Measurements from ENCODE around the gene DNAJC16.
"Not testable (repeated sequence)": the region's sequence is repeated elsewhere in the genome, so short reads cannot be mapped to it uniquely, and the experiment has no call there.

Gene DNAJC16

DNA sequence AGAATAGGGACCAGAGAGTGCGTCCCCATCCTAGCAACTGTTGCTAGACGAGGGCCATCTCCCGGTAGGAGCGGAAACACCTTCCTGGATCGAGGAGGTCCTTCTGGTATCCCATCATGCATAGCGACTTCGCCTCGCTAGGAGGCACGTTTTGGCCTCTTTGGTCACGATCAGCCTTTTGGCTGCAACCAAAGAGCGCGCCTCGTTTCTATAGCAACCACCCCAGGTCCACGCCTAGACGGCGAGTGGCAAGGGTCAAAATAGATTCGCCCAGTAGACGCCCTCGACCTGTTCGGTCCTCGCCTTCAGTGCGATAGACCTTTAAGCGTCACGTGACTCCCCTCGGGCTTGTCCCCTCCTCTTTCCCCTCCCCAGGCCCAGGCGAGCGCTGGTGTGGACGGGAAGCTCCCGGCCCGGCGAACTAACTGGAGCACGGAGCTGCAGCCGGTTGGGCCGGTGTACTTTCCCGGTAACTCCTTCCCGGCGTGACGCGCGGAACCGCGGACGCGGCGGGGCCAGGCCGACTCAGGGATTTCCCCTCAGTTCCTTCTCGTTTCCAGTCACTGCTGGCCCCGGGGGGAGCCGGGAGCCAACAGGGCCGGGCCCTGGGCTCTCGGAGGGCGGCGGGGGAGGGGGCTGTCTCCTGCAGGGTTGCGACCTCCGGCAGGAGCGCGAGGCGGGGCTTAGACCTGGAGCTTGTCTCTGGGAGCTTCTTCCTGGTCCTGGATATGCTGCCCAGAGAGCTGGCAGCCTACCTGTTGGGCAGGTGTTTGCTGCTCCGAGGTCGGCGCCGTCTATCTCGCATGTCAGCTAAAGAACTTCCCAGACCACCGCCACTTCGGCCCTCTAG lies at the start of gene DNAJC16:
Gene DNAJC16 (plus strand): TSS at position 359 of the 850 bp plus-strand sequence. CDS start 2,258 bp downstream, outside the sequence.
- peak; percentile 92 to 95 for DNase-seq

DNA sequence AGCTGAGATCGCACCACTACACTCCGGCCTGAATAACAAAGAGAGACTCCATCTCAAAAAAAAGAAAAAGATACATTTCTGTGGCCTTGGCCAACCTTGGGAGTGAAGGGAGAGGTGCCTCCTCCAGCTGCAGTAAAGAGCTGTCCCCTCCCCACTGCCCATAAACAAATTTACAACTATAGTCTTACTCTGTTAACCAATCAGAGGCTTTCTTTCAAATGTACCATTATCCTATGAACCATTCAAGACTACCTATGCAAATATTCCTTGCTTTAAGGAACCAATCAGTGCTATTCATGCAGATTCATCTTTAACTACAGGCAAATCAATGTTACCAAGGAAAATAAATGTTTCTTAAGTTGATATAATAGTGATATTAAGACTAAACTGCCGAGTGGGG lies 49.7 kb upstream of the DNAJC16 start:
- no peak for DNase-seq

DNA sequence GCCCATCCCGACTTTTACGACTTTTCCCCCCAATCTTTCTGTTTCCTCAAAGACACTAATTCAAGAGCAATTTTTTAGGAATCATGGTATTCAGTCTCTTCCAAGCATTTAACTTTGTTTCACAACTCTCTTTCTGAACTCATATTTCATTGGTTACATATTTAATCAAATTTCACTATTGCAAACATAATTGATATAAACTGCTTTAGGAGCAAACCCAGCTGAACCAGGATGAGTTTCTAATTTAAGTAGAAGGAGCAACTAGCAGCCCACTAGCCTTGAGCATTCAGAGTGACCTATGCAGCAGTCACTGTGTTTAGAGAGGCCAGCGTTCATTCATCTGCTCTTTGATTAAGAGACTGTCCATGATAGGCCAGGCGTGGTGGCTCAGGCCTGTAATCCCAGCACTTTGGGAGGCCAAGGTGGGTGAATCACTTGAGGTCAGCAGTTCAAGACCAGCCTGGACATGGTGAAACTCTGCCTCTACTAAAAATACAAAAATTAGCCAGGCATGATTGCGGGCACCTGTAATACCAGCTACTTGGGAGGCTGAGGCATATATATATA lies 48.9 kb upstream of the DNAJC16 start:
- no peak for DNase-seq

DNA sequence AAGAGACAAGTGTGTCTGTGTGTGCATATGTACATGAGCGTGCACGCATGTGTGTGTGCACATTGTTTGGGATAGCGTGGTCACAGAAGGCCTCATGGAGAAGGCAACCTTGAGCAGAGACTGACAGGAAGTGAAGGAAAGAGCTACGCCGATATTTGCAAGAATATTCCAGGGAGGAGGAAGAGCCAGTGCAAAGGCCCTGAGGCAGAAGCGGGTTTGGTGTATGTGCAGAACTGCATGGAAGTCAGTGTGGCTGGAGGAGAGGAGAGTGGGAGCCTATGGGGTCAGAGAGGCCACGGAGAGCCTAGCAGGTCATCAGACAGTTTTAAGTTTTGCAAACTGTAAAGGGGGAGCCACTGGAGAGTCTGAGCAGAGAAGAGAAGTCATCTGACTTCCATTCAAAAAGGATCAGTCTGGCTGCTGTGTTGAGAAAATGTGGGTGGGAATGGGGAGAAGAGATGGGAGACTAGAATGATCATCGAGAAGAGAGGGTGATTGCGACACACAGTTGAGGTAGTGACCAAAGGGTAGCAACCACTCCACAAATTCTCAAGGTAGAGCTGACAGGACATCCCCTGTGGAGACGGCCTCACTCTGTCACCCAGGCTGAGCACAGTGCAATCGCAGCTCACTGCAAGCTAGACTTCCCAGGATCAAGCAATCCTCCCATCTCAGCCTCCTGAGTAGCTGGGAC lies 46.8 kb upstream of the DNAJC16 start:
- DNase-seq = no peak

DNA sequence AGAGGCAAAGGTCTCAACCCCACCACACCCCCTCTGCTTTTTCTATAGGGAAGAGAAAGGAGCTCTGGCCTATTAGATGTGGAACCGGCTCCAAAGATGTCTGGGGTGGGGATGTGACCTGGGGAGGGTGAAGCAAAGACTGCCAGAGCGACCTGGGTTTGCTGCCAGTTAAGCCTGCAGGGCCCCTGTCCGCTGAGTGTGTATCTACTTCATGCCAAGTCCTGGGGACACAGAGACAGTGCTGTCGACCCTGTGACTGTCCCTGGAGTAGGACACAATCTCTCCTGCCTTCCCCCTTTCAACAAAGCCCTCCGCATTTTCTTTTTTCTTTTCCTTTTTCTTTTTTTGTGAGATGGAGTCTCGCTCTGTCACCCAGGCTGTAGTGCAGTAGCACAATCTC lies 44.2 kb upstream of the DNAJC16 start:
- DNase-seq = not testable (repeated sequence)

DNA sequence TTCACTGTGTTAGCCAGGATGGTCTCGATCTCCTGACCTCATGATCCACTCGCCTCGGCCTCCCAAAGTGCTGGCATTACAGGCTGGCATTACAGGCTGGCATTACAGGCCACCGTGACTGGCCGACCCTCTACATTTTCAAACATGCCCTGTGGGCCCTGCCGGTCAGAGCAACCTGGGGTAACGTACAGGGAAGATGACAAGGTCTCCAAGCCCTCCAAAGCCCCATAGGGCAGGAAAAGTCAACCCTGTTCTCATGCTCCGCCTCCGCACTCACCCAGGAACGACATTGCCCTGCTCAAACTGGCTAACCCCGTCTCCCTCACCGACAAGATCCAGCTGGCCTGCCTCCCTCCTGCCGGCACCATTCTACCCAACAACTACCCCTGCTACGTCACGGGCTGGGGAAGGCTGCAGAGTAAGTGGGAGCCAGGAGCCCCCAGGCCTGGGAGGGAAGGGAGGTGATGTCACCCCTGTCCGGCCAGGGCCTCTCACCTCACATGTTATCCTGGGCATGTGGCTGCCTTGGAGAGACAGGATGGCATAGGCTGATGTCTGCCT lies 43.6 kb upstream of the DNAJC16 start:
- not testable (repeated sequence) for DNase-seq

DNA sequence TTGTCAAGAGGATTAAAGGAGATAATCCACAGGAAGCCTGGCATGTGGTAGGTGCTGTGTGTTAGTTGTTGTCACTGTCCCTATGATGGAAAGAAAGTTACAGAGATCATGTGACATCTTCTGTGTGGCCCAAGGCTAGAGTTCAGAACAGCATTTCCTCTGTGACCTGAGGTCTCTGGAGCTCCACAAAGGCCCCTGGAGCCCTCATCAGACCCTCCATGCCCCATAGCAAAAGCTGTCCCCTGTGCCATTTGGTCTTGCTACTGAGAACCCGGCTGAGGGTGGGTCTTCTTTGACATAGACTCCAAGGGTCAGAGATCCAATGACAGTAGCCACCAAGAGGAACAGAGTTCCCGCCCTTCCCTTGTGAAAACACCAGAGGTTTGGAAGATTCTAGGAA lies 42.7 kb upstream of the DNAJC16 start:
- DNase-seq = no peak

DNA sequence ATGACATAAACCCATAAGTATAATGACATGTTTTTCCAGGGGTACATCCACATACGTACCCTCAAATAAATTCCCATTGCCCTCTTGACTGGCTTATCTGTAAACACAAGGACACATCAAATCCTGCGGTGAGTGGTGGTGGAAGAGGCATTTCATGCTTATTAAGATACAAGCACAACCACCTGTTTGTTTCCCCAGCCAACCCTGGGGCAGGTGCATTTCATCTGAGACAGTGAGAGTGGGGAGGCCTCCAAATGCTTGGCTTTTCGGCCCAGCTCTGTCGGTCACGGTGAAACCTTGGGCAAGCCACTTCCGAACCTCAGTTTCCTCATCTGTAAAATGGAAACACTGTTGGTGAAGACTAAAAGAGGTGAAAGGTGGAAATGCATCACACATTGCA lies 42.2 kb upstream of the DNAJC16 start:
- DNase-seq = not testable (repeated sequence)

DNA sequence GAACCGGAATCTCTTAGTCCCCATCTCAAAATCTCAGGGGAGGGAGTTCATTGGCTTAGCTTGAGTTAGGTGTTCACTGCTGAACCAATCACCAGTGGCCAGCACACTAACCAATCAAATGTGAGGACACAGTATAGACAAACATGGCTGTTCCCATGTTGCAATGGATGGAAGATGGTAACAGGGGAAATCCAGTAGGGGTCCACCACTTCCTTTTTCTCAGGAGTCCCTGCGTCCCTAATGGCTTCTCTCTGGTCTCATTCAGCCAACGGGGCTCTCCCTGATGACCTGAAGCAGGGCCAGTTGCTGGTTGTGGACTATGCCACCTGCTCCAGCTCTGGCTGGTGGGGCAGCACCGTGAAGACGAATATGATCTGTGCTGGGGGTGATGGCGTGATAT lies 41.0 kb upstream of the DNAJC16 start:
- DNase-seq = no peak

DNA sequence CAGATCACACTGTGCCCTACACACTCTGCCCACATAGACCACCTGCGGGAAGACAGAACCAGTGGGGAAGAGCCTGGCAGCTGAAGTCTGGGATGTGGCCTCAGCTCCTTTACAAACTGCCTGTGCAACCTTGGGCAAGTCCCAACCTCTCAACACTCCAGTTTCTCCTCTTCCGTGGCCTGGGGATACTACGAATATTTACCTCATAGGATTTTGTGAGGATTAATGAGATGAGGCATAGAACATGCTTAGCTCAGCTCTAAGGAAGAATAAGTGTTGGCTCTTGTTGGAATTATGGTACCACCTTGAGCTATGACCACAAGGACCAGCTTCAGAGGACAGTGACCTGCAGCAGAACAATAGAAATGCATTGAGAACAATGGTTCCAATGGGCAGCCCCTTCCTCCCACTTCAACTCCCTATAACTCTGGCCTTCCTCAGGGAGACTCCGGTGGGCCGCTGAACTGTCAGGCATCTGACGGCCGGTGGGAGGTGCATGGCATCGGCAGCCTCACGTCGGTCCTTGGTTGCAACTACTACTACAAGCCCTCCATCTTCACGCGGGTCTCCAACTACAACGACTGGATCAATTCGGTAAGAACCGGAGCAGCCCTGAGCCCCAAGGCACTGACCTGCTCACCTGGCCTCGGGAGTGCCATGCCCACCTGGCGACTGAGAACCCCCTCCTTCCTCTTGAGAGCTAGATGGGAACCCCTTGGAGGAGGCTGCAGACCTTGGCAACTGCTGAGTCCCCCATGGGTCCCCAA lies 39.6 kb upstream of the DNAJC16 start:
- DNase-seq = not testable (repeated sequence)

DNA sequence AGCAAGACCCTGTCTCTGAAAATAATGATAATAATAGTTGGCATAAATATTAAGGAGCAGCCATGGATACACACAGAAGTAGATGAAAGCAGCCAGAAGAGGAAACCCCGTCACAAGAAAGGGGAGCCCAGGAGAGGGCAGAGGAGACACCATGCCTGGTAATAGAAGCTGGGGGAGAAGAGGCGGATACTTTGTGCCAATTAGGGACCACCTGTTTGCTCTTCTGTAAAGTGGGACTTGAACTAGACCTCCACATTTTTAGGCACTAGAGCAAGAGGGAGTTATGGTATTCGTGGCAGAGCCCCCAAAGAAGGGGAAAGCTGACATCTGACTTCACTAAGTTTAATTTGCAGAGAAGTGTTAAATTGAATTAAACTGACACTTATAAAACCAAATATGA lies 38.3 kb upstream of the DNAJC16 start:
- no peak for DNase-seq

DNA sequence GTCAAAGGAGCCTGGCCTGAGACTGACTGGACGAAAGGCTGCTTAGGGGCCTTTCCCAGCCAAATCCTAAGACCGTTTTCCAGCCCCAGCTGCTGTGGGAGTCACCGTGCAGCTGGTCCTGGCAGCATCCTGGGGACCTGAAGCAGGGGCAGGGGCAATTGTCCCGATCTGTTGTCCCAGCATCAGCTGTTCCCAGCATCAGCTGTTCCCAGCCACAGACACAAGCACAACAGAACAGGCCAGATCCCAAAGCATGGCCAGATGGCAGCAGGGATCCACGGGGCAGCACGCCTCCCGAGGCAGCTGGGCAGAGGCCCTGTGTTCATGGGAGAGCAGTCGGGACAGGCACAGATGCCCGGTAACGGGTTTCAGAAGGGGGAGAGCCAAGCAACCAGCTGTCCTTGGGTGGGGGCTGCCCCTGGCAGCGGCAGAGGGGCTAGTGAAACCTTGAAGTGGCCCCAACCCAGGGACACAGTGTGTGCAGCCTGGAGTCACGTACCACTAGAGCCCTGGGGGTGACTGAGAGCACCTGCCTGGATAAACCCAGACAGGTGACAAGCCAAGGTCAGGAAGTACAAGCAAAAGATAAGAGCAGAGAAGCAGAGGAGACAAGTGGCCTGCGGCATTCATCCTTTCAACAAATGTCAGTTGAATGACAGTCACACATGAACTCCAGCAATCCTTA lies 37.5 kb upstream of the DNAJC16 start:
- DNase-seq = no peak

DNA sequence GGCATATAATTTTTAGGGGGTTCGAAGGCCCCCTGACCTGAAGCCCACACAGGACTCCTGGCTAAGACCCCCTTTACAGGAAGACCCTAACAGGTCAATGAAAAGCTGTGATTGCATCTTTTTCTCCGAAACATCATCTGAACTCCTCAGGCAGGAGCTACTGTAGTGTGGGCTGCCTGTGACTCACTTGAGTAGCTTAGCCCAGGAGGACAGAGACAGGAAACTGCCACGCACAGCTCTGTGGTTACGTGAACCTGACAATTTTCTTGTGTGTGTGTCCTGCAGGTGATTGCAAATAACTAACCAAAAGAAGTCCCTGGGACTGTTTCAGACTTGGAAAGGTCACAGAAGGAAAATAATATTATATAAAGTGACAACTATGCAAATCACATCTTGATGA lies 35.6 kb upstream of the DNAJC16 start:
- DNase-seq = not testable (repeated sequence)

DNA sequence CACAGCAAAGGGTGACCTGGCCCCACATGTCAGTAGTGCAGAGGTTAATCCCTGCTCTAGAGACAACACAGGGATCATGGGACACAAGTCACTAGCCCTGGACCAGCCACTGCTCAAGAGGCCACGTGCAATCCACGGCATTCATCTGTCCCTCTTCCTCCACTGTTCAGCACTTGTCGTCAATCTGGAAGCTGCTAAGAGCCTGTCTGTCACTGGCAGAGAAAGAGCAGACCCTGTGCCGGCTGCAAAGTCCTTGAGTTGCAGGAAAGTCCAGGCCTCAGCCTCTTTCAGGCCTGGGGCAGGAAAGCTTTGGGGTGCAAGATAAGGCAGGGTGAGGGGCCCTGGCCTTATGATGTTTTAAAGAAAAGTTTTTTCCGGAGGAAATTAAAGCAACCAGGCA lies 34.1 kb upstream of the DNAJC16 start:
- DNase-seq = no peak

DNA sequence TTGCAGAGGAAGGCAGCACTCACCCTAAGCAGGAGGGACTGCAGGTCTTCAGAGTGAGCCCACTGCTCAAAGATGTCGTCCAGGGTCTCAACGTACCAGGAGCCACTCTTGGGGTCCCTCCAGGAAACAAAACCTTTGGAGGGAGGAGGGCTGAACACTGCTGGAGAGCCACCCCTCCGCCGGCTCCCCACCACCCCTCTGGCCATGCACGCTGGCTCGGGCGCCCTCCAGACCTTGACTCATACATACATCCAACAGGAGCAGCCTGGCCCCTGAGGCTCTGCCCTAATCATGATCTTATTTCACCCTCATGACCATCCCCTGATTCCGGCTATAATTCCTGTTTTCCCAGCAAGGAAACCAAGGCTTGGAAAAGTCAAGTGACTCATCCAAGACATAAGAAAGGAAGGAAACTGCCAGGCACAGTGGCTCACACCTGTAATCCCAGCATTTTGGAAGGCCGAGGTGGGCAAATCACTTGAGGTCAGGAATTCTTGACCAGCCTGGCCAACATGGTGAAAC lies 32.7 kb upstream of the DNAJC16 start:
- no peak for DNase-seq

DNA sequence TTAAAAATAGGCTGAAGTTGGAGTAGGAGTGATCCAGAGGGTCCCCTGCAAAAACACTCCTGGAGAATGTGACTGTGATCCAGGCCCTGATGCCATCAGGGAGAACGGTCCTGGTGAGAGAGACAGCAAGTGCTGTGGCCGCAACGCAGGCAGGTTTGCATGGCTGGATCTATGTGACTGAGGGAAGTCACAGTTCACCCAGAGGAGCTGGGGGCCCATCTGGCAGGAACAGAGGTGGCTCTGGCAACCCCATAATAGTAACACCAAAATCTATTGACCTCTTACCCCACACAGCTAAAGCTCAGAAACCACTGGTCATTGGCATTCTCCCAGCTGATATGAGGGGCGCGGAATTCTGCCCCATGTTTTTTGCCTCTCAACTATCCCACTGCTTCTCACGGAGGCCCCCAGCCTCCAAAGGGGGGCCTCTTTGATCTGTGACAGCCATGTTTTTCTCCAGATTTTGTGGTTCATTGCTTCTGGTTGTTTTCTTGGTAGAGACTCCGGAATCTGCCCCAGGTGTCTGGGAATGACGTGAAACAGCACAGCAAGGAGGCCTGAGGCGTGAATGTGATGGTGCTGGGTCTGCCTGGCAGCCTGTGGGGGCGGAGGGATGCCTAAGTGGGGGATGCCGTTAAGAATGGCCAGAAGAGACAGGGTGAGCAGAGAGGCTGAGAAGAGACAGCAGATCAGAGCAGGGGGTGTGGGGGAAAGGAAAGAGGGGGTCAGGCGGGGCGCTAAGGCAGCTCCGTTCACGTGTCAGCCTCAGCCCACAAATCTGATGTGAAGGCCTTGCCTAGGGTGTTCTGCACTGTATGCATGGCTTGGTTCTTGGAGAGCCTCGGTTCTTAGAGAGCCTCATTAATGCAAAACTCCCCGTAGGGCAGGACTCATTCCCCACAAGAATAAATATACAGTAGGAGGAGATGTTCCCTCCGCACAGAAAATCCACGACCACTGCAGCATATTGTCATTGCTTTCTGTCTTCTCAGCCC lies 26.2 kb upstream of the DNAJC16 start:
- DNase-seq = no peak

DNA sequence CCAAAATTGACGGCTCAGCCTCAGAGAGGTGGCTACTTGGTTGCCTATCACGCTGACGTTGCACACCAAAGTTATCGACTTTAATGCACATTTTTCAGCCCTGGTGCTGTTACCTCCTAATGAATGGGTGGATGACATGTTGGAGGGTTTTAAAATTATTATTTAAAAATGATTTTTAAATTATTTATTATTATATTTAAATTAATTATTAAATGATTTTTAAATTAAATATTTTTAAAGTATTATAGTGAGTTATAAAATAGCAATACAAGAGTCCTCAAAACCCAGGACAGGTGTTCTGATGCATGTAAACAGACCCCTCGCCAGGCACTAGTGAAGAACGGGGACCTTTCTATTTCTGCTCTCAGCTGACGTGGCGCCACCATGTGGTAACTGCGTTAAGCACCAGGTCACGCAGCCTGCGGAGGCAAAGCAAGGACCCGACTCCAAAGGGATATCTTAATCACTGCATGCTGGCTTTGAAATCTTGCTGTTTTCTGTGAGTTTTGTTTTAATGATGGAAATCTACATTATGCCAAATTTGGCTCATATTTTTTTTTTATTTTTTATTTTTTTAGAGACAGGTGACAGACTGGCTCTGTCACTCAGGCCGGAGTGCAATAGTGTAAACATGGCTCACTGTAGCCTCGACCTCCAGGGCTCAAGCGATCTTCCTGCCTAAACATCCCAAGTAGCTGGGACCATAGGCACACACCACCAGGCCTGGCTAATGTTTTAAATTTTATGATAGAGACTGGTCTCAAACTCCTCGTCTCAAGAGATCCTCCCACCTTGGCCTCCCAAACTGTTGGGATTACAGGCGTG lies 25.2 kb upstream of the DNAJC16 start:
- peak; percentile 52 to 62 for DNase-seq

DNA sequence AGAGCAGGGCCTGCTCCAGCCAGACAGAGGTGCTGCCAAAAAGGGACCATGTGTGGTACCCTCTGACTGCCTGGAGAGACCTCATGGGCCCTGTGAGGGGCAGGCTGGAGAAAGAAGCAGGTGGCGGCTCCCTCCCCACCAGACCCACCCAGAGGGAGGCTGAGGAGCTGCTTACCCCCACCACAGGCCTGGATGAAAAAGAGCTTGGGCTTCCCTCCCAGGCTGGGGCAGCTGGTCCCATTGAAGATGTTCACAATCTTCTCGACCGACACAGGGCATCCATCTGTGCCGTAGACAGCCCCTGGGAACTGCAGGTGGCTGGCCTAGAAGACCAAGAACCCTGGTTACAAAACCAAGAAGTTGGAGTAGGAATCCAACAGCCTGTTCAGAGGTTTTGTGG lies 22.2 kb upstream of the DNAJC16 start:
- DNase-seq = no peak

DNA sequence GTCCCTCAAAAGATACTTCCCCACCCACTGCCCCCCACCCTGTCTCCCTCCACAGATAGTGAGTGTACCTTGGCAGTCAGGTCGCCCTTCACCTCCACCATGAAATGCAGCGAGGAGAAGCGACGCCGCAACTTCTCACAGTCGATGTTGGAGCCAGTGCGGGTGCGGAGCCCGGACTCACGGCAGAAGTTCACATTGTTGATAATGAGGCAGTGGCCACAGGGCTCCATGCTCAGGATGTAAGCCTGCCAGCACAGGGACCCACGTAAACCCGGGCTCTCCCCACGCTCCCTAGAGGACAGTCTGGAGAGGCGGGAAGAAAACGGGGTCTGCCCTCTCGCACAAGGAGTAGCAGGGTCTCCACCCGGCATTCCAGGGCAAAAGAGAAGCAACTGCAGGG lies 19.8 kb upstream of the DNAJC16 start:
- DNase-seq = no peak

DNA sequence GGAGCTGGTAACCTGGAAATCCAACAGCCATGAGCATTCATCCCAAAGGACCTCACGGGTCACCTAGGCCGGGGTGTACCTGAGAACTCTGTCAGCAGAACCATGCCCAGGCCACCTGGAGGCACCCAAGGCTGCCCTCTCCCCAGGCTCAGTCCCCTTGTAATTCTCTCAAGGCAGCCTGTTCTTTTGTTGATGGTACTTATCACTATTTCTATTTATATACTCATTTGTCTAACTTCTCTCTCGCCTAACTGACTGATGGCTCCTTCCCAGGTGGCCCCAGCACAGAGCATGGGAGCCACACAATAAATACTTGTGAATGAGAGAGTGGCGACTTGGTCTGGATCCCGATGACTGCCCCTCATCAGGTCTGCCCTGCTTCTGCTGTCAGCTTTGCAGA lies 19.4 kb upstream of the DNAJC16 start:
- DNase-seq = no peak

Data from stimulated activated CD4-positive, alpha-beta T cell treated with anti-CD3 and anti-CD28 coated beads, Interleukin-2, amount 100 ng/mL, for 48 hours (primary cell).